GM12878 (cell line): Measurements from ENCODE around the gene RBM12. TPM values are rescaled to one million over a fixed set of nuclear protein-coding genes. Genes with fewer than 3 reads are reported as not detected.

ENCODE experiments used
- ATAC-seq: fragments of 200-7000 bp; cut with Tn5 transposase; 3 replicates; pipeline ENCODE4 v1.9.1; 2020; ENCODE audit warnings: mild to moderate bottlenecking, moderate library complexity
- BruUV-seq: library from RNA; stranded (reverse); fragments of 400-500 nt; replicated peaks from 2 replicates; lab custom pipeline; 2021; lab: Mats Ljungman, UMichigan
- CTCF ChIA-PET: fragments of 300-600 bp; sonication (Branson Sonifier 250); formaldehyde crosslinking; extraction: SDS; loops from one replicate; lab custom pipeline; 2021; ENCODE audit warnings: inconsistent platforms; lab: Yijun Ruan, JAX
- POLR2A ChIA-PET: fragments of 350-600 bp; formaldehyde crosslinking; extraction: SDS; loops from one replicate; lab custom pipeline; 2021; ENCODE audit warnings: inconsistent platforms; lab: Charles Lee
- RAD21 ChIA-PET: fragments of 300-600 bp; sonication (Branson Sonifier 250); formaldehyde crosslinking; loops from one replicate; lab custom pipeline; 2023; ENCODE audit warnings: antibody characterized with exemption; ENCODE audit not compliant: unreplicated experiment; lab: Charles Lee
- SMC1A ChIA-PET: fragments of 300-600 bp; sonication (Branson Sonifier 250); formaldehyde crosslinking; loops from one replicate; lab custom pipeline; 2023; ENCODE audit not compliant: unreplicated experiment, uncharacterized antibody; lab: Charles Lee
- DNase-seq: peaks from one replicate; pipeline ENCODE4 v3.0.0-alpha.2; 2011; ENCODE audit warnings: low read depth, low spot score
- FAIRE-seq: peaks from 3 replicates; lab custom pipeline; 2011; peaks lifted over from hg19 to GRCh38; lab: Jason Lieb, UNC
- H2AFZ ChIP-seq: 2 replicates; pipeline ENCODE4 v1.6.0; 2011; ENCODE audit warnings: low read depth, low read length, control low read depth; ENCODE audit not compliant: control insufficient read depth
- H3K27ac ChIP-seq: 2 replicates; pipeline ENCODE4 v1.5.1; 2011; ENCODE audit warnings: control low read depth; ENCODE audit not compliant: control insufficient read depth, insufficient read depth
- H3K27me3 ChIP-seq, 2 experiments: replicated peaks in 1 of 2; 2 replicates each; pipeline versions ENCODE4 v1.6.0 to v1.6.1; 2011; ENCODE audit warnings: low read length in 1 of 2; ENCODE audit not compliant: control insufficient read depth in 2 of 2, insufficient read depth in 2 of 2
- H3K36me3 ChIP-seq, 2 experiments: 2 replicates each; pipeline ENCODE4 v1.5.1; 2011; ENCODE audit warnings: low read length in 1 of 2; ENCODE audit not compliant: control insufficient read depth in 2 of 2, insufficient read depth in 2 of 2
- H3K4me1 ChIP-seq: 2 replicates; pipeline ENCODE4 v1.6.1; 2011; ENCODE audit warnings: mild to moderate bottlenecking, low read length, moderate library complexity, mixed read lengths; ENCODE audit not compliant: control insufficient read depth, insufficient read depth
- H3K4me2 ChIP-seq: 2 replicates; pipeline ENCODE4 v1.6.0; 2011; ENCODE audit warnings: control low read depth; ENCODE audit not compliant: control insufficient read depth, insufficient read depth
- H3K4me3 ChIP-seq: fragments of 200-600 bp; sonication (generic); 2 replicates; pipeline ENCODE4 v1.5.1; 2016
- H3K79me2 ChIP-seq: 2 replicates; pipeline ENCODE4 v1.6.0; 2011; ENCODE audit warnings: low read length; ENCODE audit not compliant: control insufficient read depth, insufficient read depth
- H3K9ac ChIP-seq: 2 replicates; pipeline ENCODE4 v1.8.0; 2011; ENCODE audit warnings: low read length, control low read depth, mixed read lengths; ENCODE audit not compliant: control insufficient read depth, insufficient read depth
- H3K9me3 ChIP-seq: replicated peaks from 3 replicates; pipeline ENCODE4 v1.5.1; 2011; ENCODE audit warnings: mild to moderate bottlenecking, low read length; ENCODE audit not compliant: control insufficient read depth, insufficient read depth
- H4K20me1 ChIP-seq: 2 replicates; pipeline ENCODE4 v1.6.0; 2011; ENCODE audit not compliant: control insufficient read depth, insufficient read depth
- CBX3 ChIP-seq: fragments of 200-600 bp; sonication (generic); IDR thresholded peaks from 2 replicates; pipeline ENCODE4 v1.6.1; 2016; ENCODE audit warnings: low read depth, borderline replicate concordance
- CBX5 ChIP-seq: sonication (generic); IDR thresholded peaks from 2 replicates; pipeline ENCODE4 v1.6.1; 2016; ENCODE audit warnings: low read depth, moderate library complexity, mild to moderate bottlenecking, inconsistent platforms
- MTA3 ChIP-seq: IDR thresholded peaks from 2 replicates; pipeline ENCODE4 v1.6.1; 2012; ENCODE audit warnings: low read length, inconsistent platforms, borderline replicate concordance
- MXI1 ChIP-seq: fragments of 150-350 bp; IDR thresholded peaks from 2 replicates; pipeline ENCODE4 v1.6.1; 2011; ENCODE audit warnings: low read depth, mild to moderate bottlenecking, inconsistent platforms, low read length, improper control_type of control experiment
- NR2C2 ChIP-seq: IDR thresholded peaks from 2 replicates; pipeline ENCODE4 v1.6.1; 2011; ENCODE audit warnings: borderline replicate concordance, low read depth; ENCODE audit not compliant: control insufficient read depth, insufficient read length
- PML ChIP-seq: IDR thresholded peaks from 2 replicates; pipeline ENCODE4 v1.6.1; 2012; ENCODE audit warnings: low read length, inconsistent platforms
- POLR2A ChIP-seq: IDR thresholded peaks from 2 replicates; pipeline ENCODE4 v1.6.1; 2011; ENCODE audit warnings: low read depth, mild to moderate bottlenecking, low read length
- RAD21 ChIP-seq: IDR thresholded peaks from 2 replicates; pipeline ENCODE4 v1.6.1; 2011; ENCODE audit warnings: mild to moderate bottlenecking, low read depth, low read length, moderate library complexity; ENCODE audit not compliant: insufficient read depth
- SMAD1 ChIP-seq: fragments of 450-650 bp; IDR thresholded peaks from 2 replicates; pipeline ENCODE4 v1.6.1; 2018; ENCODE audit warnings: mild to moderate bottlenecking, low read depth; ENCODE audit not compliant: partially characterized antibody
- ZNF384 ChIP-seq: IDR thresholded peaks from 2 replicates; pipeline ENCODE4 v1.6.1; 2012; ENCODE audit warnings: low read depth, mild to moderate bottlenecking, low read length, improper control_type of control experiment, borderline replicate concordance
- WGBS: methylation state at CpG from one replicate; pipeline ENCODE4 v1.1.6; 2016; ENCODE audit warnings: low lambda C conversion rate; ENCODE audit not compliant: insufficient replicate concordance, insufficient coverage; ENCODE audit errors: missing lambda C conversion rate; 5-methylcytosine and 5-hydroxymethylcytosine counted together
- in situ Hi-C: fragments of 300-500 bp; cut with MboI; formaldehyde crosslinking; loops from 9 replicates; pipeline ENCODE4 v1.14.3; 2018; ENCODE audit warnings: mixed read lengths
- intact Hi-C: fragments of 100-400 bp; cut with micrococcal nuclease; formaldehyde crosslinking; loops from one replicate; pipeline ENCODE4 v1.14.2; 2022; ENCODE audit not compliant: unreplicated experiment
- polyA plus RNA-seq, 11 experiments: library from polyadenylated mRNA; depleted of rRNA in 4 of 11; unstranded in 6 of 11; stranded (reverse) in 5 of 11; fragments of >200 nt; fragmentation: Nextera tagmentation in 4 of 11; fragmentation: Illumina TruSeq in 1 of 11; extraction: Ambion mirVana in 4 of 11; extraction: Trizol in 1 of 11; gene quantifications; 1 replicate in 1 of 11; 2 replicates in 10 of 11; pipeline versions ENCODE4 v1.2.1 to v1.2.3, GENCODE V29; 2011 to 2016; ENCODE audit warnings: inconsistent platforms in 2 of 11, missing spikeins in 2 of 11, low read depth in 1 of 11
- total RNA-seq, 4 experiments: library from RNA; depleted of rRNA in 3 of 4; stranded (reverse); fragments of >200 nt in 3 of 4; fragmentation: Illumina TruSeq in 1 of 4; extraction: Trizol in 1 of 4; gene quantifications; 2 replicates each; pipeline versions ENCODE4 v1.2.1 to v1.2.3, GENCODE V29; 2013 to 2021
- TF ChIP-seq, protein P1 (sequence below): fragments of 450-650 bp; conservative IDR thresholded peaks from 2 replicates; pipeline ENCODE4 v1.6.1; 2017; ENCODE audit warnings: mild to moderate bottlenecking, moderate library complexity
- TF ChIP-seq, protein P2 (sequence below): IDR thresholded peaks from 2 replicates; pipeline ENCODE4 v1.6.1; 2012; ENCODE audit warnings: low read depth, low read length, improper control_type of control experiment
- TF ChIP-seq, protein P3 (sequence below): IDR thresholded peaks from 2 replicates; pipeline ENCODE4 v1.6.1; 2011; ENCODE audit warnings: low read depth, low read length, improper control_type of control experiment, borderline replicate concordance

The RBM12 gene
- total and polyA plus RNA-seq, 10 of the 15 experiments (the other 5 are each of a cell fraction or from before 2014, with no cell fraction given) = 4.7 to 153 (median 58.5) TPM

DNA sequence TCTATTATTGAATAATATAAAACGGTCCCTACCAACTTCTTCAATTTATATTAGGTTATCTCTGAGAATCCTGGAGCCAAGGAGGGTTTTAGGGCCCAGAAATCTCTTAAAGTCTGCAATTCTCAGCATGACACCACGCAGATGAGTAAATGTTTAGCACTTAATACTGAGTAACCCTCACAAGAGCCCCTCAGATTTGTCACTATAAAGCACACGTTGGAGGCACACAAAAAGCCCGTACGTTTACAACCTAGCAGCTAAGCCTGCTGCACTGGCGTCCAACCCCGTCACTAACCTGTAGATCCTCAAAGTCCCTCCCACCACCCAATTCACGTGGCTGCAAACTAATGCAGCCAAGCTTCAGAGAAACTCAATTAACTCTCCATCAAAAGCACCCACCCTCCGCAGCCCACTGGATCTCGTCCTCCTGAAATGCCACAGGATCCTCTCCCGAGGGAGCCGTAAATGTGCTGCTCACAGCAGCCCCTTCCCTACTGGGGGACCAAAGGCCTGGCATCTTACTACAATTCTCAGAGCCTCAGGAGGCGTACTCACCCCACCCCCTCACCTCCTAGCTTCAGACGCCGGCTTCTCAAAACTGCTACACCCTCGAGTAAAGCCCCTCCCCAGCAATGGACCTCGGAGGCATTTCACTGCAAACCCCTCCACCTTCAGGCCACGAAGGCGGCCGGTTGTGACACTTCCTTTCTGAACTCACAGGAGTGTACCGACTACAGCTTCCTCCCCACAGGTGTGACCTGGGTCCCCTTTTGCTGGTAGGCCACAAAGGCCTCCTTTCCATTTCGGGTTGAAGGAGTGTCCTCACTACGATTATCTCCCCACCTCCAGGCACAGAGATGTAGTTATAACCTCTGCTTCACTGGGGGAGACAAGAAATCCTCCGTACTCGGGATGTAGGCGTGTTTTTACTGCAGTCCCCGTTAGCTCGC lies 909 bp downstream of the RBM12 start (continued):
- TF ChIP-seq, protein P1, sequence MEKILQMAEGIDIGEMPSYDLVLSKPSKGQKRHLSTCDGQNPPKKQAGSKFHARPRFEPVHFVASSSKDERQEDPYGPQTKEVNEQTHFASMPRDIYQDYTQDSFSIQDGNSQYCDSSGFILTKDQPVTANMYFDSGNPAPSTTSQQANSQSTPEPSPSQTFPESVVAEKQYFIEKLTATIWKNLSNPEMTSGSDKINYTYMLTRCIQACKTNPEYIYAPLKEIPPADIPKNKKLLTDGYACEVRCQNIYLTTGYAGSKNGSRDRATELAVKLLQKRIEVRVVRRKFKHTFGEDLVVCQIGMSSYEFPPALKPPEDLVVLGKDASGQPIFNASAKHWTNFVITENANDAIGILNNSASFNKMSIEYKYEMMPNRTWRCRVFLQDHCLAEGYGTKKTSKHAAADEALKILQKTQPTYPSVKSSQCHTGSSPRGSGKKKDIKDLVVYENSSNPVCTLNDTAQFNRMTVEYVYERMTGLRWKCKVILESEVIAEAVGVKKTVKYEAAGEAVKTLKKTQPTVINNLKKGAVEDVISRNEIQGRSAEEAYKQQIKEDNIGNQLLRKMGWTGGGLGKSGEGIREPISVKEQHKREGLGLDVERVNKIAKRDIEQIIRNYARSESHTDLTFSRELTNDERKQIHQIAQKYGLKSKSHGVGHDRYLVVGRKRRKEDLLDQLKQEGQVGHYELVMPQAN = 0 out of 2 replicates have a peak, but pooled peaks have one; percentile 15
- TF ChIP-seq PML (0 out of 2 replicates have a peak, but pooled peaks have one; percentile 10), SMAD1 (peak; percentile 22), POLR2A (peak; percentile 11; the same call in 1 of the 2 replicates), MTA3 (0 out of 2 replicates have a peak, but pooled peaks have one; percentile 47)

DNA sequence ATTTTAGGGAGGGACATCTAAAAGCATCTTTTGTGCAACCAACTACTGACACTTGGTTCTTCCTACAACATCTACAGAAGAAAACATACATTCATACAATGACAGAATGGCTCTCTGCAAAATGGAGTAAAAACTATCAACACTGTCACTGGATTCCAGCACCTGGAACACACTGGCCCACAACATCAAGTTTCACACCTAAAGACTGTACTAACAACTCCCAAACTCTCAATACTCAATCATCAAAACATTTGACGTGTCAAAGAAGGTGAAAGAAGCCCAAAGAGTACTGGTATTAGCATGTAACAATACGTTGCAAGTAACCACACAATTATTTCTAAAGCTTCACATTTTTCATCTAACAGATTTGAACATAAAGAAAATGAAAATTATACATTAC lies 2.1 kb downstream of the RBM12 start:
- 0% methylated on average over 2 of the region's 2 CpGs for WGBS
- Histone ChIP-seq H3K9ac (peak overlapping the region; percentile 87; the same call in 1 of the 2 replicates), H3K4me1 (peaks cover 10% of the 10 kb centered on the region), H3K36me3 (0 out of 4 replicates have a peak, but pooled peaks cover 0 to 3% of the 10 kb centered on the region in 2 experiments), H3K4me2 (peak overlapping the region; percentile 98), H4K20me1 (peaks cover 13% of the 10 kb centered on the region), H3K27me3 (no peaks in the 10 kb centered on the region), H3K4me3 (peak overlapping the region; percentile 87), H3K79me2 (peaks cover 74% of the 10 kb centered on the region), H3K27ac (peak overlapping the region; percentile 25), H3K9me3 (no peaks in the 10 kb centered on the region), H2AFZ (no peak overlapping the region)
- no TSS peak for BruUV-seq
- FAIRE-seq (no peak), ATAC-seq (no peak; the same call in 2 of the 3 replicates), DNase-seq (no peak)
- ChIA-PET RAD21 (interaction anchor here (4.5 kb wide), 1 partner anchor 44 kb away, joined by 29 read pairs; no protein-coding TSS in a partner anchor), POLR2A (interaction anchor here (0.6 to 2.9 kb wide), 4 partner anchors 45 to 111 kb away, joined by 3 to 24 read pairs (median 8); partner anchors contain the start of genes RBM39 and SPAG4), SMC1A (interaction anchor here (0.9 to 4.8 kb wide), 6 partner anchors 38 to 150 kb away, joined by 3 to 28 read pairs (median 4); partner anchors contain the start of gene SPAG4), CTCF (interaction anchor here (1.8 kb wide), 1 partner anchor 80 kb away, joined by 3 read pairs; no protein-coding TSS in a partner anchor)
- intact Hi-C loops (no loop called here), in situ Hi-C loops (no loop called here)
- TF ChIP-seq SMAD1 = no peak
- no peak for TF ChIP-seq RAD21
- TF ChIP-seq POLR2A = no peak
- TF ChIP-seq MXI1 = no peak
- no peak for TF ChIP-seq CBX5
- TF ChIP-seq, protein P1 = no peak
- TF ChIP-seq, protein P2, sequence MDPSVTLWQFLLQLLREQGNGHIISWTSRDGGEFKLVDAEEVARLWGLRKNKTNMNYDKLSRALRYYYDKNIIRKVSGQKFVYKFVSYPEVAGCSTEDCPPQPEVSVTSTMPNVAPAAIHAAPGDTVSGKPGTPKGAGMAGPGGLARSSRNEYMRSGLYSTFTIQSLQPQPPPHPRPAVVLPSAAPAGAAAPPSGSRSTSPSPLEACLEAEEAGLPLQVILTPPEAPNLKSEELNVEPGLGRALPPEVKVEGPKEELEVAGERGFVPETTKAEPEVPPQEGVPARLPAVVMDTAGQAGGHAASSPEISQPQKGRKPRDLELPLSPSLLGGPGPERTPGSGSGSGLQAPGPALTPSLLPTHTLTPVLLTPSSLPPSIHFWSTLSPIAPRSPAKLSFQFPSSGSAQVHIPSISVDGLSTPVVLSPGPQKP = no peak
- TF ChIP-seq CBX3 = no peak
- TF ChIP-seq, protein P3, sequence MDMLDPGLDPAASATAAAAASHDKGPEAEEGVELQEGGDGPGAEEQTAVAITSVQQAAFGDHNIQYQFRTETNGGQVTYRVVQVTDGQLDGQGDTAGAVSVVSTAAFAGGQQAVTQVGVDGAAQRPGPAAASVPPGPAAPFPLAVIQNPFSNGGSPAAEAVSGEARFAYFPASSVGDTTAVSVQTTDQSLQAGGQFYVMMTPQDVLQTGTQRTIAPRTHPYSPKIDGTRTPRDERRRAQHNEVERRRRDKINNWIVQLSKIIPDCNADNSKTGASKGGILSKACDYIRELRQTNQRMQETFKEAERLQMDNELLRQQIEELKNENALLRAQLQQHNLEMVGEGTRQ = no peak
- no peak for TF ChIP-seq ZNF384
- no peak for TF ChIP-seq NR2C2
